Left lobe of liver (tissue), 2 donors: ENCODE measurements around the gene SSBP4. TPM values are rescaled to one million over a fixed set of nuclear protein-coding genes. Genes with fewer than 3 reads are reported as not detected.
A peak's percentile ranks its signal among the peaks of the same experiment; 100 is the strongest.
"Not testable (repeated sequence)": the region's sequence is repeated elsewhere in the genome, so short reads cannot be mapped to it uniquely, and the experiment has no call there.

Experiments
- ATAC-seq: fragments of 200-7000 bp; cut with Tn5 transposase; one replicate; pipeline ENCODE4 v1.9.1; 2020; ENCODE audit warnings: mild to moderate bottlenecking, moderate library complexity
- DNase-seq: peaks from one replicate; pipeline ENCODE4 v3.0.0-alpha.2; 2020; ENCODE audit warnings: low spot score
- total RNA-seq: library from RNA; stranded (reverse); gene quantifications from one replicate; pipeline ENCODE4 v1.2.1, GENCODE V29; 2021
- donor health status: DM: no; HTN: no; CAD: no; lungs with moderate emphysema.
- donor health status: DM: no; HTN: yes; CAD: no.

SSBP4 gene
- total RNA-seq, 1 donor from 2014 or later = 18.4 TPM

- no peak for ATAC-seq
Observed at GRCh38 chr19:18392926-18393325, 26.3 kb upstream of the SSBP4 start.

GRCh38 chr19:18393836-18394235 is 25.4 kb upstream of the SSBP4 start:
- ATAC-seq (no peak), DNase-seq (no peak)

More at GRCh38 chr19:18392926-18393325, 26.3 kb upstream of the SSBP4 start:
- DNase-seq = no peak

- ATAC-seq = peak; percentile 80
- DNase-seq = peak; percentile 86
Observed at GRCh38 chr19:18396471-18397241, 22.5 kb upstream of the SSBP4 start.

GRCh38 chr19:18397242-18398202 is 21.7 kb upstream of the SSBP4 start, which contains the start of gene LRRC25:
TSS of gene LRRC25 (minus strand) at chr19:18397622. CDS start at chr19:18396963, 659 bp downstream.
- DNase-seq (no peak), ATAC-seq (peak; percentile 4)

GRCh38 chr19:18399008-18399407 is 20.2 kb upstream of the SSBP4 start:
- ATAC-seq = peak; percentile 70
- peak; percentile 92 for DNase-seq

- DNase-seq (peak; percentile 54), ATAC-seq (peak; percentile 54)
Observed at GRCh38 chr19:18401580-18402112, 17.6 kb upstream of the SSBP4 start.

- ATAC-seq = not testable (repeated sequence)
Observed at GRCh38 chr19:18402455-18403248, 16.5 kb upstream of the SSBP4 start.

GRCh38 chr19:18405754-18406153 is 13.4 kb upstream of the SSBP4 start:
- not testable (repeated sequence) for DNase-seq, ATAC-seq

More at GRCh38 chr19:18402455-18403248, 16.5 kb upstream of the SSBP4 start:
- not testable (repeated sequence) for DNase-seq

- ATAC-seq (no peak), DNase-seq (no peak)
Observed at GRCh38 chr19:18406749-18407148, 12.4 kb upstream of the SSBP4 start.

GRCh38 chr19:18408053-18408476 is 11.1 kb upstream of the SSBP4 start:
- peak; percentile 75 for ATAC-seq
- DNase-seq = no peak

- no peak for DNase-seq
- no peak for ATAC-seq
Observed at GRCh38 chr19:18412610-18413239, 6.5 kb upstream of the SSBP4 start.

GRCh38 chr19:18414504-18415177 is 4.6 kb upstream of the SSBP4 start:
- DNase-seq (peak; percentile 63), ATAC-seq (peak; percentile 30)

GRCh38 chr19:18415178-18415867 is 3.9 kb upstream of the SSBP4 start:
- ATAC-seq = peak; percentile 4

GRCh38 chr19:18416778-18417249 is 2.4 kb upstream of the SSBP4 start:
- ATAC-seq = peak; percentile 38
- DNase-seq = peak; percentile 76

More at GRCh38 chr19:18415178-18415867, 3.9 kb upstream of the SSBP4 start:
- DNase-seq = peak; percentile 64

GRCh38 chr19:18417250-18418028 is 1.8 kb upstream of the SSBP4 start:
- DNase-seq = peak; percentile 68
- peak; percentile 38 for ATAC-seq

GRCh38 chr19:18418029-18418482 is 1.1 kb upstream of the SSBP4 start:
- ATAC-seq = no peak
- no peak for DNase-seq

- ATAC-seq (peak; percentile 11), DNase-seq (no peak)
Observed at GRCh38 chr19:18418483-18419194, 559 bp upstream of the SSBP4 start.
